ENCODE data around the gene BHMT. TPM values are rescaled to one million over a fixed set of nuclear protein-coding genes. Genes with fewer than 3 reads are reported as not detected.

BHMT gene
- total RNA-seq, 1 experiment from 2014 or later, result not detected

DNA sequence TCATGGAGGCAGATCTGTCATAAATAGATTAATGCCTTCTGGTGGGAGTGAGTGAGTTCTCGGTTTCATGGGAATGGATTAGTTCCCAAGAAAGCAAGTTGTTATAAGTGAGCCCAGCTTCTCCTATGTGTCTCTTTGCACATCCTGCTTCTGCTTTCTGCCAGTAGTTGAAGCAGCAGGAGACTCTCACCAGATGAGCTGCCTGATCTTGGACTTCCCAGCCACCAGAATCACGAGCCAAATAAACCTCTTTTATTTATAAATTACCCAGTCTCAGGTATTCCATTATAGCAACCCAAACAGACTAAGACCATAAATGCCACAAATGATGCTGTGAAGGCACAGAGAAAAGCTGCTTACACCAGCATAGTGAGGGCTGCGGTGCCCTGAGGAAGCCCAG lies 28.9 kb downstream of the BHMT start:
- TF ChIP-seq EZH2 (IDR thresholded peaks at IDR 0.05; ENCODE audit: low read depth), result no peak
- TF ChIP-seq, protein P1, sequence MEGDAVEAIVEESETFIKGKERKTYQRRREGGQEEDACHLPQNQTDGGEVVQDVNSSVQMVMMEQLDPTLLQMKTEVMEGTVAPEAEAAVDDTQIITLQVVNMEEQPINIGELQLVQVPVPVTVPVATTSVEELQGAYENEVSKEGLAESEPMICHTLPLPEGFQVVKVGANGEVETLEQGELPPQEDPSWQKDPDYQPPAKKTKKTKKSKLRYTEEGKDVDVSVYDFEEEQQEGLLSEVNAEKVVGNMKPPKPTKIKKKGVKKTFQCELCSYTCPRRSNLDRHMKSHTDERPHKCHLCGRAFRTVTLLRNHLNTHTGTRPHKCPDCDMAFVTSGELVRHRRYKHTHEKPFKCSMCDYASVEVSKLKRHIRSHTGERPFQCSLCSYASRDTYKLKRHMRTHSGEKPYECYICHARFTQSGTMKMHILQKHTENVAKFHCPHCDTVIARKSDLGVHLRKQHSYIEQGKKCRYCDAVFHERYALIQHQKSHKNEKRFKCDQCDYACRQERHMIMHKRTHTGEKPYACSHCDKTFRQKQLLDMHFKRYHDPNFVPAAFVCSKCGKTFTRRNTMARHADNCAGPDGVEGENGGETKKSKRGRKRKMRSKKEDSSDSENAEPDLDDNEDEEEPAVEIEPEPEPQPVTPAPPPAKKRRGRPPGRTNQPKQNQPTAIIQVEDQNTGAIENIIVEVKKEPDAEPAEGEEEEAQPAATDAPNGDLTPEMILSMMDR (conservative IDR thresholded peaks at IDR 0.05), result no peak
- Histone ChIP-seq H3K4me3 (no peak overlapping the region), H3K4me2 (no peak overlapping the region), H3F3A (ENCODE audit: insufficient read depth, low read depth) (peaks cover 19% of the 10 kb centered on the region; the same call in 1 of the 2 replicates), H3K79me2 (ENCODE audit: low read depth) (no peaks in the 10 kb centered on the region), H3K9me2 (ENCODE audit: insufficient read depth) (no peaks in the 10 kb centered on the region), H4K20me1 (ENCODE audit: insufficient read depth) (no peaks in the 10 kb centered on the region), H3K27me3 (ENCODE audit: insufficient read depth, low read depth) (no peaks in the 10 kb centered on the region), H3K36me3 (ENCODE audit: low read depth) (no peaks in the 10 kb centered on the region), H2AFZ (no peak overlapping the region), H3K27ac (no peak overlapping the region), H3K4me1 (replicated peaks; ENCODE audit: insufficient read depth) (peaks cover 28% of the 10 kb centered on the region), H3K9me3 (ENCODE audit: insufficient read depth, low read depth) (no peaks in the 10 kb centered on the region)
- no TSS peak for BruUV-seq (replicated peaks)
- DNase-seq, result no peak
- ChIA-PET POLR2A (ENCODE audit: unreplicated experiment) (interaction anchor here (0.7 kb wide), 1 partner anchor 321 kb away, joined by 9 read pairs; no protein-coding TSS in a partner anchor), CTCF (interaction anchor here (0.6 kb wide), 1 partner anchor 319 kb away, joined by 3 read pairs; no protein-coding TSS in a partner anchor)
- intact Hi-C loops (cut with micrococcal nuclease; ENCODE audit: unreplicated experiment), result loop anchor here (5.0 kb wide), 1 partner anchor 62 kb away; no protein-coding TSS in a partner anchor

DNA sequence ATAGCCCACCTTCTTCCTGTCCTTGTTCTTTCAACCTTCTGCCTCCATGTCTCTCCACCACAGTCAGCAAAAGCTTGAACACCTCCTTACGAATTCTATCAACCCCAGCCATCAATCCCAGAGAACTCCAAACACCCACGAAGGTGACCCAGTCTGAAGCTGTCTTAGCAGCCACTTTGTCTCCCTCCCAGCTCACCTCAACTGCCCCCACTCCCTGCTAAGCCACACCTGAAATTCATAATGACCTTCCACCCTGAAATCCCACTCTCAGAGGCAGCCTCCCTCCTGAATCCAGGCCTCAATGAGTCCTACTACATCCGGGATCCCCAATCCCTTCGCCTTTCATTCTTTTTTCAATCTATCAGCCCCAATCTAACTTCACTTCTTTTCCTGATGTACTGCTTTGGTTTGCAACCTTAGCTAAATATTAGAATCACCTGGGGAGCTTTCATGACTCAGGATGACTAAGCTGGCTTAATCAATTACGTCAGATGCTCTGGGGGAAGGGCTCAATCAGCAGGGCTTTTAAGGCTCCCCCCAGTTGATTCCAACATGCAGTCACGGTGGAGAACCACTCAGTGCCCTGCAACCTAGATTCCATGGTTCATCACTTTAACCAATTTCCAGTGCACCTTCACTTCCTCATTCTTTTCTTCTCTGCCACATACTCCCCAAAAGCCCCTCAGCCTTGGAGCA lies 32.2 kb downstream of the BHMT start:
- no peaks in the 10 kb centered on the region for H3K27me3 ChIP-seq (ENCODE audit: insufficient read depth, low read depth)

DNA sequence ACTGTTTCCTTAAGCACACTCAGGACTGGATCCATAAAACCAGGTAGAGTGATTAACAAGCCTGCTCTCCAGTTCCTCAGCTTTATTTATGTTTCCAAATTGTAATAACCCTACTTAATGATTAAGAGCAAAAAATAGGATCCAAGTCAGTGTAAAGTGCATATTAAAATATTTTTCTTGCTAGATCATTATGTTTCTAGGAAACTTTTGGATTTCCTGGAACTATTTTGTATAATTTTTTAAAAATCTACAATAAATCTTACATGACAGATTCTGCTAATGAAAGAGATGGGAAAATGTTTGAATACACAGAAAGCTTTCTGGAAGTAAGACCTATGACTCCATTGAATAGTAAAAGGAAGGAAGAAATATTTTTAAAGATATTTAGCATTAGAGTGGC lies 35.5 kb downstream of the BHMT start:
- POLR2A ChIA-PET (ENCODE audit: unreplicated experiment), result no interaction called here
- Histone ChIP-seq H2AFZ (no peak overlapping the region), H3K4me1 (replicated peaks; ENCODE audit: insufficient read depth) (peaks cover 28% of the 10 kb centered on the region), H3K4me3 (no peak overlapping the region), H4K20me1 (ENCODE audit: insufficient read depth) (no peaks in the 10 kb centered on the region), H3F3A (ENCODE audit: insufficient read depth, low read depth) (peaks cover 18% of the 10 kb centered on the region; the same call in 1 of the 2 replicates), H3K9me2 (ENCODE audit: insufficient read depth) (no peaks in the 10 kb centered on the region), H3K27me3 (ENCODE audit: insufficient read depth, low read depth) (no peaks in the 10 kb centered on the region), H3K4me2 (no peak overlapping the region), H3K79me2 (ENCODE audit: low read depth) (no peaks in the 10 kb centered on the region), H3K9me3 (ENCODE audit: insufficient read depth, low read depth) (no peaks in the 10 kb centered on the region), H3K27ac (no peak overlapping the region), H3K36me3 (ENCODE audit: low read depth) (no peaks in the 10 kb centered on the region)
- no peak for DNase-seq
- BruUV-seq (replicated peaks), result no TSS peak
- intact Hi-C loops (cut with micrococcal nuclease; ENCODE audit: unreplicated experiment), result no loop called here
- CTCF ChIA-PET, result no interaction called here
- TF ChIP-seq EZH2 (IDR thresholded peaks at IDR 0.05; ENCODE audit: low read depth), result no peak
- TF ChIP-seq, protein P1 (conservative IDR thresholded peaks at IDR 0.05), result no peak

More for the DNA sequence above, 32.2 kb downstream of the BHMT start:
- Histone ChIP-seq H3K4me2 (peak overlapping the region; percentile 67), H3K9me3 (ENCODE audit: insufficient read depth, low read depth) (no peaks in the 10 kb centered on the region), H3K36me3 (ENCODE audit: low read depth) (no peaks in the 10 kb centered on the region), H3K27ac (peak overlapping the region; percentile 94), H3K79me2 (ENCODE audit: low read depth) (no peaks in the 10 kb centered on the region), H4K20me1 (ENCODE audit: insufficient read depth) (no peaks in the 10 kb centered on the region), H3K4me1 (replicated peaks; ENCODE audit: insufficient read depth) (peaks cover 28% of the 10 kb centered on the region), H3K4me3 (peak overlapping the region; percentile 21; the same call in 1 of the 2 replicates), H3F3A (ENCODE audit: insufficient read depth, low read depth) (peaks cover 18% of the 10 kb centered on the region; the same call in 1 of the 2 replicates), H3K9me2 (ENCODE audit: insufficient read depth) (no peaks in the 10 kb centered on the region), H2AFZ (no peak overlapping the region)
- DNase-seq, result peak; percentile 63 to 87
- no TSS peak for BruUV-seq (replicated peaks)
- intact Hi-C loops (cut with micrococcal nuclease; ENCODE audit: unreplicated experiment), result loop anchor here (5.0 kb wide), 1 partner anchor 58 kb away; no protein-coding TSS in a partner anchor
- CTCF ChIA-PET, result interaction anchor here (0.6 to 0.7 kb wide), 3 partner anchors 11 to 444 kb away, joined by 3 read pairs; no protein-coding TSS in a partner anchor
- TF ChIP-seq, protein P1 (conservative IDR thresholded peaks at IDR 0.05), result no peak
- no peak for TF ChIP-seq EZH2 (IDR thresholded peaks at IDR 0.05; ENCODE audit: low read depth)
- POLR2A ChIA-PET (ENCODE audit: unreplicated experiment), result interaction anchor here (0.5 to 0.8 kb wide), 5 partner anchors 10 to 176 kb away, joined by 3 to 5 read pairs (median 4); no protein-coding TSS in a partner anchor
